HFFc6 (cell line): ENCODE data around the gene KIF26B. TPM values are rescaled to one million over a fixed set of nuclear protein-coding genes. Genes with fewer than 3 reads are reported as not detected.

Experiments
- DNase-seq: peaks from one replicate; pipeline ENCODE4 v3.0.0-alpha.2; 2018
- H3K27ac Mint-ChIP-seq: 2 replicates; pipeline ENCODE4 v1.8.0; 2020; ENCODE audit warnings: mild to moderate bottlenecking, mixed read lengths
- H3K27me3 Mint-ChIP-seq: 2 replicates; pipeline ENCODE4 v1.8.0; 2021; ENCODE audit warnings: mild to moderate bottlenecking, moderate library complexity, mixed read lengths; ENCODE audit not compliant: insufficient read depth
- H3K36me3 Mint-ChIP-seq: 2 replicates; pipeline ENCODE4 v1.8.0; 2021; ENCODE audit warnings: low read depth, mixed read lengths
- H3K4me1 Mint-ChIP-seq: 2 replicates; pipeline ENCODE4 v1.8.0; 2020; ENCODE audit warnings: low read depth, mixed read lengths
- H3K4me3 Mint-ChIP-seq: 2 replicates; pipeline ENCODE4 v1.8.0; 2020; ENCODE audit warnings: mild to moderate bottlenecking, moderate library complexity, mixed read lengths
- H3K9me3 Mint-ChIP-seq: 2 replicates; pipeline ENCODE4 v1.8.0; 2020; ENCODE audit warnings: mild to moderate bottlenecking, mixed read lengths
- total RNA-seq, 6 experiments: library from RNA; stranded (reverse); fragmentation: NEBNext Ultra II Directional; extraction: Animal tissue kit (Norgen Biotek cat#: 25700); gene quantifications; 2 replicates in 1 of 6; 3 replicates in 5 of 6; pipeline ENCODE4 v1.2.3, GENCODE V29; 2021
- TF ChIP-seq, protein P1 (sequence below): fragments of 200-600 bp; sonication (generic); IDR thresholded peaks from 2 replicates; pipeline ENCODE4 v1.5.0; 2021; ENCODE audit warnings: antibody characterized with exemption, mild to moderate bottlenecking

KIF26B gene
- total RNA-seq, 6 experiments from 2014 or later, result 4.6 to 7.5 (median 5.5) TPM

DNA sequence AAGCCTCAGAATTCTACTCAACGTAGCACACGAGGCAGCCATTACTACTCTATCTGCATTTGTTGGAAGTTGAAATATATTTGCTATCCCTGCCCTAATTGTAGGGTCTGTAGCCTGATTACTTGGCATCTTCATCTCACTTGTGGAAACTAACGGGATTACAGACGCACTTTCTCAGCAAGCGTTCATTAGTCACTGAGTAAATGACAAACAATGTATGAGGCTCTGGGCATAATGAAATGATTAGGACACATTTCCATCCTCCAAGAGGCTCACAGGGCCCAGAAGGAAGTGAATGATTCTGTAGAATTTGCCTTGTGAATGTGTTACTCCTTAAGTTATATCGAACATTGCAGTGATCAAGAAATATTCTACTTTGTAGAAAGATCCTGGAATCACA is 78.1 kb downstream of the KIF26B start:
- Mint-ChIP-seq H3K27me3 (0 out of 2 replicates have a peak, but pooled peaks cover 2% of the 10 kb centered on the region), H3K27ac (no peak overlapping the region), H3K4me3 (no peak overlapping the region), H3K4me1 (peaks cover 9% of the 10 kb centered on the region), H3K9me3 (no peaks in the 10 kb centered on the region), H3K36me3 (no peaks in the 10 kb centered on the region)
- DNase-seq, result no peak
- TF ChIP-seq, protein P1, sequence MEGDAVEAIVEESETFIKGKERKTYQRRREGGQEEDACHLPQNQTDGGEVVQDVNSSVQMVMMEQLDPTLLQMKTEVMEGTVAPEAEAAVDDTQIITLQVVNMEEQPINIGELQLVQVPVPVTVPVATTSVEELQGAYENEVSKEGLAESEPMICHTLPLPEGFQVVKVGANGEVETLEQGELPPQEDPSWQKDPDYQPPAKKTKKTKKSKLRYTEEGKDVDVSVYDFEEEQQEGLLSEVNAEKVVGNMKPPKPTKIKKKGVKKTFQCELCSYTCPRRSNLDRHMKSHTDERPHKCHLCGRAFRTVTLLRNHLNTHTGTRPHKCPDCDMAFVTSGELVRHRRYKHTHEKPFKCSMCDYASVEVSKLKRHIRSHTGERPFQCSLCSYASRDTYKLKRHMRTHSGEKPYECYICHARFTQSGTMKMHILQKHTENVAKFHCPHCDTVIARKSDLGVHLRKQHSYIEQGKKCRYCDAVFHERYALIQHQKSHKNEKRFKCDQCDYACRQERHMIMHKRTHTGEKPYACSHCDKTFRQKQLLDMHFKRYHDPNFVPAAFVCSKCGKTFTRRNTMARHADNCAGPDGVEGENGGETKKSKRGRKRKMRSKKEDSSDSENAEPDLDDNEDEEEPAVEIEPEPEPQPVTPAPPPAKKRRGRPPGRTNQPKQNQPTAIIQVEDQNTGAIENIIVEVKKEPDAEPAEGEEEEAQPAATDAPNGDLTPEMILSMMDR, result no peak

DNA sequence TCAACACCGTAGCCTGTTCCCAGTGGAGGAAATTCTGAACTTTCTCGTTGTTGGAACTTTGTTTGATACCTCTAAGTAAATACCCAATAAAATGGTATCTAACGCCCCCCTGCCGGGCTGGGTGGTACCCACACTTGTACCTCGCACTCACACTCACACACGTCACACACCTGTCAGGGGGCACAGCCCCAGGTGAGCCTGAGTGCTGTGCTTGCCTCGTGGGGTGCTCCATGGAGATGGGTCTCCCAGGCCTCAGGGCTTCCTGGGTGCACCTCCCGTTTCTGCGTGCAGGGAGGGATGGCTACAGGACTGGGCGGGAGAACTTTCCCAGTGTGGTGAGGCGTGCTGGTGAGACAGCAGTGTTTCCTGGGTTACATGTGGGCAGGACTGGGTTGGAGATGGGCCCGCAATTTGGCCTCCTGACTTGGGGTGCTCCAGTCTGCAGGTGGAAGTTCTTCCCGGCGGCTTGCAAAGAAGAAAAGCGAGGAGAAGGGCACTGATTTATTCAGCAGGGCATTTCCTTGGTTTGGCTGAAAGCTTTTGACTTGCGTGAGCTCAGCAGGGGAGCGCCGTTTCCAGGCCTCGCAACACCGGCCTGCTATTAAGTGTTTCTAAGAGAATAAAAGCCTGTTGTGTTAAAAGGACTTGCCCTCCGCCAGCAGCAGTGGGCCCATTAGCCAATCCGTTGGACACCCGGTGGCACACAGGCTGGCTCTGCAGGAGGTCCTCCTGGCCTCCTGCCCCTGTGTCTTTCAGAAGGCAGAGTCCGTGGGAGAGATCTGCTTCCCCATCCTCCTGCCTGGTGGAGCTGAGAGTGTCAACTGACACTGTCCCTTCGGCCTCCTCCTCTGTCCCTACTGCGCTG is 79.7 kb downstream of the KIF26B start:
- TF ChIP-seq, protein P1, result no peak
- H3K27ac Mint-ChIP-seq, result no peak overlapping the region
- no peaks in the 10 kb centered on the region for H3K36me3 Mint-ChIP-seq
- H3K4me3 Mint-ChIP-seq, result no peak overlapping the region
- H3K4me1 Mint-ChIP-seq, result peaks cover 9% of the 10 kb centered on the region
- DNase-seq, result no peak
- no peaks in the 10 kb centered on the region for H3K9me3 Mint-ChIP-seq
- 0 out of 2 replicates have a peak, but pooled peaks cover 4% of the 10 kb centered on the region for H3K27me3 Mint-ChIP-seq

DNA sequence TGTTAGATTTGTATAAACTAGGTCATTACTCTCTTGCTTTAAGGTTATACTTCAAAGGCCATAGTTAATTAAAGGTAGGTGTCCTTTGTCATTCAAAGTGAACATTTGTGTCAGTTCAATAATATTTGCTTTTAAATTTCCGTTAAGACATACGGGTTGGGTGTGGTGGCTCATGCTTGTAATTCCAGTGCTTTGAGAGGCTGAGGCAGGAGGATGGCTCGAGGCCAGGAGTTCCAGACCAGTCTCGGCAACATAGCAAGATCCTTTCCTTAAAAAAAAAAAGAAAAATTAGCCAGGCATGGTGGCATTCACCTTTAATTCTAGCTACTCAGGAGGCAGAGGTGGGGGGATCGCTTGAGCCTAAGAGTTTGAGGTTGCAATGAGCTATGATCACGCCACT is 80.4 kb downstream of the KIF26B start:
- Mint-ChIP-seq H3K9me3 (no peaks in the 10 kb centered on the region), H3K27ac (peak overlapping the region; percentile 2; the same call in 1 of the 2 replicates), H3K36me3 (no peaks in the 10 kb centered on the region), H3K4me1 (peaks cover 9% of the 10 kb centered on the region), H3K4me3 (peak overlapping the region; percentile 4; the same call in 1 of the 2 replicates), H3K27me3 (peaks cover 4% of the 10 kb centered on the region; the same call in 1 of the 2 replicates)
- TF ChIP-seq, protein P1, result no peak
- no peak for DNase-seq

DNA sequence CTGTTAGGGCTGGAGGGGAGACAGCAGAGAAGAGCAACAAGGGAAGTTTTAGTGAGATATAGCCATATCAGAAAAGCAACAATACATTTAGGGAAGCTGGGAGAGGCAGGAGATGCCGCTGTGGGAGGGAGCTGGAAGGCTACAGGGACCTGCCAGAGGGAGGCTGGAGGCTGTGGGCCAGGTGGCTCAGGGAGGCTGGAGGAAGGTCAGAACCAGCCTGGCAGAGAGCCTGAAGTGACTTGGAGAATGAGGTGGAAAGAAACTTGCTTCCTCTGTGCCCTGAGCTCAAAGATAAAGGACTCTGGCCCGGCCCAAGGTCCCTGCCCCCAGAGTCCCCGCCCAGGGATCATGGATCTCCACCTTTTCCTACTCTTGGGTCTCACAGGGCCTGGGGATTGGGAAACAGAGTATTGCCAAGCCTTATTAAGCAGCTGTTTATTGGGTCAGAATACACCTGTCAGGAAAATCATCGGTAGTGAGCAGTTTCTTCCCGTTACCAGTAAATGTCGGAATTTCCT is 85.9 kb downstream of the KIF26B start:
- no peak overlapping the region for H3K27ac Mint-ChIP-seq
- no peaks in the 10 kb centered on the region for H3K9me3 Mint-ChIP-seq
- TF ChIP-seq, protein P1, result no peak
- no peak for DNase-seq
- no peaks in the 10 kb centered on the region for H3K36me3 Mint-ChIP-seq
- peaks cover 5% of the 10 kb centered on the region; the same call in 1 of the 2 replicates for H3K27me3 Mint-ChIP-seq
- no peaks in the 10 kb centered on the region for H3K4me1 Mint-ChIP-seq
- no peak overlapping the region for H3K4me3 Mint-ChIP-seq

DNA sequence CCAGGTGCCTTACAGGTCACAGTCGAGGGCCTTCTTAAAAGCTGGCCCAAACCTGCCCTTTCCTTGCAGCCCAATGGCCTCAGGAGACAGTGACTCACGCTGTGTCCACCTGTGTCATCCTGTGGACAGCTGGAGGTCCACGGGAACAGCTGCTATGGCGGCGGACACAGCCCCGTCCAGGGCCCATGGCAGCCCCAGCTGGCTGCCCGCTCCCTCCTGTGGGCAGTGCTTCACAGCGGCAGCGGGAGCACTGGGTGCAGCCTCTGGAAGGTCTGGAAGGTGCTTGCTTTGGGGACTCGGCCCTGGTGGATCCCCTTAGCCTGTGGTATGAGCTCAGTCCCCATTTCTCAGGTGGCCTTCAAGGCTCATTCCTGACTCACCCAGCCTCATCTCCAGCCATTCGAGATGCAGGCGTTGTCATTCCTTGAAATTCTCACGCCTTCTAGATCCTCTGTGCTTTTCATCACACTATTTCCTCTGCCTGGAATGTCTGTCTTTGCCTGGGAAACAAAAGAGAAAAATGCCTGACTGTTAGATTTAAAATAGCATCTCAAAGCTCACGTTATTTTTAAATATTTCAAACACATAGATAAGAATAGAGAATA is 86.8 kb downstream of the KIF26B start:
- no peak for DNase-seq
- no peak overlapping the region for H3K27ac Mint-ChIP-seq
- no peak overlapping the region for H3K4me3 Mint-ChIP-seq
- H3K27me3 Mint-ChIP-seq, result peaks cover 5% of the 10 kb centered on the region; the same call in 1 of the 2 replicates
- H3K9me3 Mint-ChIP-seq, result no peaks in the 10 kb centered on the region
- TF ChIP-seq, protein P1, result no peak
- H3K4me1 Mint-ChIP-seq, result no peaks in the 10 kb centered on the region
- H3K36me3 Mint-ChIP-seq, result no peaks in the 10 kb centered on the region
